HS-27A (cell line): Measurements from ENCODE around the gene CST5.
A peak's percentile ranks its signal among the peaks of the same experiment; 100 is the strongest.

Experiments used
- DNase-seq: peaks from one replicate; pipeline ENCODE4 v3.0.0-alpha.2; 2012; ENCODE audit warnings: low read depth, missing footprints

The CST5 gene

GRCh38 chr20:23841693-23842092, 37.9 kb downstream of the CST5 start:
- no peak for DNase-seq

GRCh38 chr20:23835716-23836115, 43.8 kb downstream of the CST5 start:
- DNase-seq = no peak

DNA sequence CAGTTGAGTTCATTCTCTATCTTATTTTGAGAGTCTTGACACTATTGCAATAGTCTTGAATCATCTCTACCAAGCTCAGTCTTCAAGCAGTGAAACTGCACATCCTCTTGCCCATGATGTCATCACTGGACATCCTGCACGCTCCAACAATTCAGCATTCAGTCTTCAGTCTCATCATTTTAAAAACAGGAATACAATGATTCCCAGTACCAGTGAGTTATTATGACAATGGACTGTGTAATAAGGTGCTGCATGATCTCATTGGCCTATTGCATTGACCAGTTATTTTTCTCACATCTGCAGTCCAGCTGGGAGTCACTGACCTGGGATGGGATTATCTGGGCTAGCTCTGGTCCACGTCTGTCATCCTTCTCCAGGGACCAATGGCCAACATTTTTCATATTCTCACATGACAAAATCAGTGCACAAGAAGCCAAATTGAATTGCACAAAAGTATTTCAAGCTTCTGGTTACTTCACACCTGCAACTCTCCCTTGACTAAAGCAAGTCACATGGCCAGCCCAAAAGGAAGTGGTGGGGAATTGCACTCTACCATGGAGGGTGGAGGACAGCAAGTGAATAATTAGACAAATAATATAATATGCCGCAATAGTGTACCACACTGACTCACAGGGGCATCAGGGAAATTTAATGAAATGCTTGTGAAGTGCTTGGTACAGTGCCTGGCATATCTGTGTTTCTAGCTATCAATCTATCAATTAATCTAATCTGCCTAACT, 46.6 kb downstream of the CST5 start:
- no peak for DNase-seq

- DNase-seq = peak; percentile 31
Observed at GRCh38 chr20:23831961-23832360, 47.6 kb downstream of the CST5 start.

GRCh38 chr20:23826541-23827021, 53.0 kb downstream of the CST5 start, which contains the start of gene CST2:
TSS of gene CST2 (minus strand) at chr20:23826729. CDS start at chr20:23826660, 69 bp downstream.
- no peak for DNase-seq
